ENCODE results near the gene COL3A1. TPM values are rescaled to one million over a fixed set of nuclear protein-coding genes. Genes with fewer than 3 reads are reported as not detected.

The COL3A1 gene
- total RNA-seq, 1 experiment from 2014 or later, result not detected

- TF ChIP-seq EZH2 (IDR thresholded peaks at IDR 0.05; ENCODE audit: low read depth) (no peak), CTCF (conservative IDR thresholded peaks at IDR 0.05) (no peak)
- POLR2A ChIA-PET (ENCODE audit: unreplicated experiment), result no interaction called here
- Histone ChIP-seq H2AFZ (no peak overlapping the region), H3K27ac (no peak overlapping the region), H3K4me2 (no peak overlapping the region), H3K36me3 (ENCODE audit: low read depth) (no peaks in the 10 kb centered on the region), H3K27me3 (ENCODE audit: insufficient read depth, low read depth) (no peaks in the 10 kb centered on the region), H3K9me2 (ENCODE audit: insufficient read depth) (no peaks in the 10 kb centered on the region), H3K79me2 (ENCODE audit: low read depth) (no peaks in the 10 kb centered on the region), H3K4me3 (no peak overlapping the region), H4K20me1 (ENCODE audit: insufficient read depth) (no peaks in the 10 kb centered on the region), H3K9me3 (ENCODE audit: insufficient read depth, low read depth) (no peaks in the 10 kb centered on the region), H3F3A (ENCODE audit: insufficient read depth, low read depth) (no peaks in the 10 kb centered on the region), H3K4me1 (replicated peaks; ENCODE audit: insufficient read depth) (no peaks in the 10 kb centered on the region)
- DNase-seq, result no peak
- no TSS peak for BruUV-seq (replicated peaks)
- CTCF ChIA-PET, result no interaction called here
- intact Hi-C loops (cut with micrococcal nuclease; ENCODE audit: unreplicated experiment), result no loop called here
Observed at GRCh38 chr2:189014449-189015138, 40.4 kb downstream of the COL3A1 start.

- H3K9me3 ChIP-seq (ENCODE audit: insufficient read depth, low read depth), result no peaks in the 10 kb centered on the region
- no peaks in the 10 kb centered on the region for H4K20me1 ChIP-seq (ENCODE audit: insufficient read depth)
- H3K9me2 ChIP-seq (ENCODE audit: insufficient read depth), result no peaks in the 10 kb centered on the region
- TF ChIP-seq EZH2 (IDR thresholded peaks at IDR 0.05; ENCODE audit: low read depth), result no peak
- TF ChIP-seq CTCF (conservative IDR thresholded peaks at IDR 0.05), result no peak
- H3K27ac ChIP-seq, result no peak overlapping the region
- H3K36me3 ChIP-seq (ENCODE audit: low read depth), result no peaks in the 10 kb centered on the region
- ChIA-PET CTCF (no interaction called here), POLR2A (ENCODE audit: unreplicated experiment) (no interaction called here)
- no peaks in the 10 kb centered on the region for H3K27me3 ChIP-seq (ENCODE audit: insufficient read depth, low read depth)
- DNase-seq, result no peak
- H3K4me2 ChIP-seq, result no peak overlapping the region
- H3F3A ChIP-seq (ENCODE audit: insufficient read depth, low read depth), result no peaks in the 10 kb centered on the region
- H3K4me3 ChIP-seq, result no peak overlapping the region
- no peaks in the 10 kb centered on the region for H3K4me1 ChIP-seq (replicated peaks; ENCODE audit: insufficient read depth)
- no TSS peak for BruUV-seq (replicated peaks)
- no peaks in the 10 kb centered on the region for H3K79me2 ChIP-seq (ENCODE audit: low read depth)
- intact Hi-C loops (cut with micrococcal nuclease; ENCODE audit: unreplicated experiment), result no loop called here
- H2AFZ ChIP-seq, result no peak overlapping the region
Observed at GRCh38 chr2:189015359-189015758, 41.2 kb downstream of the COL3A1 start.

DNA sequence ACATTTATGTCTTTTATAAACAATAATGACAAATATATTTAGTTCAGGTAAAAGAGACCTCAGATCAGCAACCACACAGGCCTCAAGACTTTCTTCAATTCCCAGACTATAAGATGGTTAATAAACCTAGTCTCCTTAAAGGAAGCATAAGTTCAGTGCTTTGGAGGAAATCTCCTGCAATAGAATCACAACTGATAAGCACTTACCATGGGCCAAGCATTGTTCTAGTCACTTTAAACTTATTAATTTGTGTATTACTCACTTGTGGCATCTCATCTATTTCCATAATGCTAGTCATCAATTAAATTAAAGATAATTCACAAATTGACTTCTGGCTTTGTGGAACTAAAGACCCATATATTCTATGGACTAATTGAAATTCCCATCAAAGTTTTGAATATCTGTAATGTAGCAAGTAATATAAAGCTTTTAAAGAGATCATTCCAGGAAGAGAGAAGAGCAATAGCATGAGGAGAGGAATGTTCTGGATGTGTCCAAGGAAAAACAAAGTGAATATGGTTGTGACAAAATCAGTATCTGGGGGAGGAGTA lies 42.2 kb downstream of the COL3A1 start:
- Histone ChIP-seq H3K9me2 (ENCODE audit: insufficient read depth) (no peaks in the 10 kb centered on the region), H3K79me2 (ENCODE audit: low read depth) (no peaks in the 10 kb centered on the region), H3K27me3 (ENCODE audit: insufficient read depth, low read depth) (no peaks in the 10 kb centered on the region), H3K4me2 (no peak overlapping the region), H3K9me3 (ENCODE audit: insufficient read depth, low read depth) (no peaks in the 10 kb centered on the region), H3K4me1 (replicated peaks; ENCODE audit: insufficient read depth) (no peaks in the 10 kb centered on the region), H3K27ac (no peak overlapping the region), H3K4me3 (no peak overlapping the region), H3F3A (ENCODE audit: insufficient read depth, low read depth) (no peaks in the 10 kb centered on the region), H4K20me1 (ENCODE audit: insufficient read depth) (no peaks in the 10 kb centered on the region), H3K36me3 (ENCODE audit: low read depth) (no peaks in the 10 kb centered on the region), H2AFZ (no peak overlapping the region)
- ChIA-PET POLR2A (ENCODE audit: unreplicated experiment) (no interaction called here), CTCF (no interaction called here)
- intact Hi-C loops (cut with micrococcal nuclease; ENCODE audit: unreplicated experiment), result no loop called here
- DNase-seq, result no peak
- no TSS peak for BruUV-seq (replicated peaks)
- TF ChIP-seq CTCF (conservative IDR thresholded peaks at IDR 0.05) (no peak), EZH2 (IDR thresholded peaks at IDR 0.05; ENCODE audit: low read depth) (no peak)
